Renal pelvis (tissue), 4 donors: ENCODE data around the gene TNFSF11. TPM values are rescaled to one million over a fixed set of nuclear protein-coding genes. Genes with fewer than 3 reads are reported as not detected.

ENCODE experiments used
- DNase-seq: peaks from one replicate; pipeline ENCODE4 v3.0.0-alpha.2; 2013
- polyA plus RNA-seq, 3 donors: library from polyadenylated mRNA; unstranded; fragments of 120-200 nt; gene quantifications; one replicate each; pipeline ENCODE4 v1.2.1, GENCODE V29; 2013; ENCODE audit not compliant: insufficient read length in 3 of 3

Gene TNFSF11
- polyA plus RNA-seq, 3 donors: 0.23 to 0.73 (median 0.27) TPM

GRCh38 chr13:42610649-42611048, 36.7 kb downstream of the TNFSF11 start:
- DNase-seq: no peak

- DNase-seq: no peak
Measured at GRCh38 chr13:42611086-42611779, 37.3 kb downstream of the TNFSF11 start.

DNA sequence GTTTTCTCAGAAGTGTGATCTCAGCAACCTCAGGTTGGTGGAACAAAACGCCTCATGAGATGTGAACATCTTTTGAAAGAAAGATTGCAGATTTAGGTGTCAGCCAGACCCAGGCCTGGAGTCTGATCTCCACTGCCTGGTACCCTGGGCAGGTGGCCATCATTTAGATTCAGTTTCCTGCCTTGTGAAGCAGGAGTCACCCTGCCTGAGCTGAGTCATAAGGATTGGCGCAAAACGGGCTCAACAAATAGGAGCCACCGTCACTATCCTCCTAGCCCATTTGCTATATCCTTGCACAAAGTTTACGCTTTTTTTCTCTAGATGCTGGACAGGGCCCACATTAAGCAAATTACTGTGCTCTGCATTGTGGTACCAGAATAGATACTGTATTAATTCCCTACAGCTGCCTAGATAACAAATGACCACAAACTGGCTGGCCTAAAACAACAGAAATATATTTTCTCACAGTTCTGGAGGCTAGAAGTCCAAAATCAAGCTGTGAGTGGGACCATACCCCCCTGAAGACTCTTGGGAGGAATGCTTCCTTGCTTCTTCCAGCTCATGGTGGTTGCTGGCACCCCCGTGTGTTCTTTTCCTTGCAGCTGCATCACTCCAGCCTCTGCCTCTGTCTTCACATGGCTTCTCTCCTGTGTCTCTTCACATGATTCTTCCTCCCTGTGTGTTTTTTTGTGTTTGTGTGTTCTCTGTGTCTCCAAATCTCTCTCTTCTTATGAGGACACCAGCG, 38.2 kb downstream of the TNFSF11 start:
- no peak for DNase-seq

DNA sequence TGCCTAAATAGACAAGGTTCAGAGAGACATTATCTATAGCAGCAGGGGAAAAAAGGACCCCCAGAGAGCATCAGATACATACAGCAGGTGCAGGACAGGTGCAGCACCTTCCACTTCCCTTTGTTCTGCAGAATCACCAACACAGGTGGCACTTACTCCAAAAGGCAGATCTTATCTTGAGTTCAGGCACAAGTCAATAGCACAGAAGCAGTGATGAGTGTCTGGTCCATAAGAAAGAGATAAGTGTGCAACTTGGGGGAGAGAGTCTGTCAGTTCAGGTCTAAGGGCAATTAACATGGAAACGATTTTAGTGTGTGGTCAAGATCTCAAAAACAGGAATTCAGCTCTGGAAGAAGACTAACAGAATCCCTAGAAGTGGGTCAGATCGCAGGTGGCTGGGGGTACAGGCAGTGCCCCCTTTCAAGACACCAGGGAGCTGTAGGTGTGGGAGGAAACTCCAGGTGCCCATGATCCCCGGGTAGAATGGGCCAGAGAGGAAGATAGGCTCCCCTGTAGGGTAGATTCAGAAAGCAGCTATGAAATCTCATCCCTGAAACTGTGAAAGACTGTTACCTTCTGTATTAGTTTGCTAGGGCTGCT, 40.6 kb downstream of the TNFSF11 start:
- DNase-seq: no peak

- DNase-seq: no peak
Measured at GRCh38 chr13:42615691-42616090, 41.7 kb downstream of the TNFSF11 start.

DNA sequence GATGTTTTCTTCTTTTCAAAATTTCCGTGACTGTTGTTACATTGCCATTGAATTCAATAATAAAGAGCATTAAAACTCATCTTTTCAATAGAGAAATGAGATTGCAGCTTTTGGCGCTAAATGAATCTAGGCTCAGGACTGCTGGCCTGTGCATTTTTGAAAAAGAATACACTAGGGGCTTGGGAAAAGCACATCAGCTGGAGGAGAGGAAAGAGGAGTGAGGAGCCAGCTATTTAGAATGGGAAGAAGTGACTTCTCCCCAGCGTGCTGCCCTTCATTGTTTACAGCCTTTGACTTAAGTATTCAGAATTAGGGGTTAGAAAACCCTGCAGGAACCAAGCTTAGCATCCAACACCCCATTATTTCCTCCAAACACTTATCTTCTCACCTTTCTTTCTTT, 43.3 kb downstream of the TNFSF11 start:
- no peak for DNase-seq

DNA sequence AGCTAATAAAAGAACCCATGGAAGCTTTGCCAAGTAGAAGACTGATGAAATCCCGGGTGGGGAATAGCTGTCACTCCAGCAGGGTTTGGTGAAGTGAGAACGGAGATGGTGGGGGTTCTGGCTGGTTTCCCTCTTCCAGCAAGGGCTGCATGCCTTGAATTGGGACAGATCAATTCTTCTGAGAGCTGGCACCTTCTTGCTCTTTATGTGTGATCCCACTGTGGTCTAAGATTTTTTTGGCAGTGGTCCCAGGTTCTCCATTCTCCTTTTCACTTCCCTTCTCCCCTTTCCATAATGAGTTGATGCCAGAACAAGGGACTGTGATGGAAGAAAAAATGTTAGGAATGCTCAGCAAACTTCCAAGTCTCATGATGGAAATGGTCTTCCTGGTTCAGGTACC, 50.0 kb downstream of the TNFSF11 start:
- DNase-seq: no peak

- no peak for DNase-seq
Measured at GRCh38 chr13:42625611-42626010, 51.7 kb downstream of the TNFSF11 start.

DNA sequence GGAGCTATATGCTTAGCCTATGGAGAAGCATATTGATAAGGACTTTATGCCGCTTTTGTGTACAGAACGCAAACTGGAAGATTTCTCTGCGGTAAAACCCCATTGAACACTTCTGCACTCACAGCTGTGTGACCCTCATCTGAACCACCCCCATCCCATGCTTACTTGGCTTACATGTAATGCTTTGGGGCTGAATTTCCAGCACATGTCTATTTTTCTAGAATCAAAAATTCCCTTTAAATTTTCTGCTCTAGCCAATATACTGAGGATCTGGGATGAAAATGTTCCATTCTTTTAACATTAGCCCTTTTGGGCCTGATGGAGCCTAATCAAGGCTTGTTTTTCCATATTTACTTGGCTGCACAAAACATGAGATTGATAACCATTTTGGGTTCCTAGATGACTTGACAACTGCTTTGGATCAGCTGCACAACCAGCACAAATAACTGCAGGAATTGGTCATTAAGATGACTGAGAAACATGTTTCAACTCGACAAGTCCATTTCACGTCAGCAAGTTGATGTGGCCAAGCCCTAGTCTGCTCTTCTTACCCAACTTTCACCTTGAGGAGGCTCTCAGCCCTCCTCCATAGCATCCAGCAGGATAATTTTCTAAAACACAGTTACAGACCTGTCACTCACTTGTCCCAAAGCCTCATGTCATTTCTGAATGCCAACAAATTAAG, 52.4 kb downstream of the TNFSF11 start:
- DNase-seq: no peak

GRCh38 chr13:42628666-42629065, 54.7 kb downstream of the TNFSF11 start:
- no peak for DNase-seq

GRCh38 chr13:42631181-42631580, 57.2 kb downstream of the TNFSF11 start:
- no peak for DNase-seq

DNA sequence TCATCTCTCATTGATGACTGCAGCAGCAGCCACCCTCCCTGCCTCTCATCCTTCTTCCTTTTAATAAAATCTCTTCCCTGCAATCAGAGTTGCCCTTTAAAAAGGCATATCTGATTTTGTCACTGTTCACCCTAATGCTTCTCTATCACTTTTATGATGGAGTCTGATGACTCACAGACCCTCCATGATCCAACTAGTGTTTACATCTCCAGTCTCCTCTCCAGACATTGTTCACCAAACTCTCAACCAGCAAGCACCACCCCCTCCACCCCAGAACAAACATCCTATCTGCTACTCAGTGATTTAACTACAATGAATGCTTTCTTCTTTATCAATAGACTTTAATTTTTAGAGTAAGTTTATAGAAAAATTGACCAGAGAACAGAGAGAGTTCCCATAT, 59.5 kb downstream of the TNFSF11 start:
- DNase-seq: no peak

GRCh38 chr13:42638101-42638500, 64.1 kb downstream of the TNFSF11 start:
- DNase-seq: no peak

- DNase-seq: no peak
Measured at GRCh38 chr13:42638886-42639285, 64.9 kb downstream of the TNFSF11 start.

DNA sequence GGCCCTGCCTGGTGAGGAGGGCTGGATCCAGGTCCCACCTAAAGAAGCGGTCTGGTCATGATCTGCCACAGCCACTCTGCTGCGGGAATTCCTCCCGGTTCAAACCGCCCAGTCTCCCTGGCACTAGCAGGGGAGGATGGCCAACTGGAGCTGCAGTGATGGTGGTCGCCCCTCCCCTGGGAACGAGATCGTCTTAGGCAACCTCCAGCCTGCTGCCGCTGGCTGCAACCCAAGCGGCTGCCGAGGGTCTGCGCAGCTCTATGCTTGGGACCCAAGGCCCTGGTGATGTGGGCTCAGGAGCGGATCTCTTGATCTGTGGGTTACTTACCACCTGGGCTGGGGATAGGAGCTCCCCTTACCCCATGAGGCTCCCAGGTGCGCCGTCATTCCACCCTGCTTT, 69.1 kb downstream of the TNFSF11 start:
- no peak for DNase-seq

- DNase-seq: no peak
Measured at GRCh38 chr13:42644841-42645240, 70.9 kb downstream of the TNFSF11 start.

DNA sequence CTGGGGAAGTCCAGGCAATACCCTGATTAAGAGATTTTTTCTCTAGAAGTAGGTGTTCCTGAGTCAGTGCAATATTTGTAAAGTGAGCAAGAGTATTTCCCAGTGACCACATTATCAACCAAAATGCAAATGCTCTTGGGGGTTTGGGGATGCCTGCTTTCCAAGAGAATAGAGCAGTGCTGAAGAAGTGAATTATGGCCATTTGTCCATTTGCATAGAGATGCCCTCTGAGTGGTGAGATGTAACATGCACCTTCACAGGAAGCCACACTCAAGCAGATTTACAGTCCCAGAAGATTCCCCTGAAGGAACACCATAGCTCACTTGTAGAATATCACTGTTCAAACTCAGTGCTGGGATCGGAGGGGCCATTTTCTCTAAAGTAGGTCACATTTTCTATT, 71.8 kb downstream of the TNFSF11 start:
- DNase-seq: no peak

DNA sequence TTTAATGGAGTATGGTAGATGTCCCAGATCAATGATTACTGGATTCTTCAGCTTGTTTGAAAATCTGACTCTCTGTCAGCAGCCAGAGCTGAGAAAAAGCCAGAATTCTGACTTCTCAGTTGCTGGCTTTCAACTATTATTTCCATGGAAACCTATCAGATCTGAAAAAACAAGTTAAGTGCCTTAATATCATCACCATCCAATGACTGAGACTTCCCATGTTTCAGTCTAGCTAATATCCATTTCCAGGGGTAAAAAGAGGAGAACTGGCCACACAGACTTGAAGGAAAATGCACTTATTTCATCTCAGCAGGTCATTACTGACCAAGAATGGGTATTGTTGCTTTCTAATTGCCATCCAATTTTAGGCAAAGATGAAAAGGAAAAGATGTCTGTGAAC, 75.2 kb downstream of the TNFSF11 start:
- no peak for DNase-seq

GRCh38 chr13:42649831-42650230, 75.9 kb downstream of the TNFSF11 start:
- peak; percentile 42 for DNase-seq

- no peak for DNase-seq
Measured at GRCh38 chr13:42650506-42650905, 76.6 kb downstream of the TNFSF11 start.

DNA sequence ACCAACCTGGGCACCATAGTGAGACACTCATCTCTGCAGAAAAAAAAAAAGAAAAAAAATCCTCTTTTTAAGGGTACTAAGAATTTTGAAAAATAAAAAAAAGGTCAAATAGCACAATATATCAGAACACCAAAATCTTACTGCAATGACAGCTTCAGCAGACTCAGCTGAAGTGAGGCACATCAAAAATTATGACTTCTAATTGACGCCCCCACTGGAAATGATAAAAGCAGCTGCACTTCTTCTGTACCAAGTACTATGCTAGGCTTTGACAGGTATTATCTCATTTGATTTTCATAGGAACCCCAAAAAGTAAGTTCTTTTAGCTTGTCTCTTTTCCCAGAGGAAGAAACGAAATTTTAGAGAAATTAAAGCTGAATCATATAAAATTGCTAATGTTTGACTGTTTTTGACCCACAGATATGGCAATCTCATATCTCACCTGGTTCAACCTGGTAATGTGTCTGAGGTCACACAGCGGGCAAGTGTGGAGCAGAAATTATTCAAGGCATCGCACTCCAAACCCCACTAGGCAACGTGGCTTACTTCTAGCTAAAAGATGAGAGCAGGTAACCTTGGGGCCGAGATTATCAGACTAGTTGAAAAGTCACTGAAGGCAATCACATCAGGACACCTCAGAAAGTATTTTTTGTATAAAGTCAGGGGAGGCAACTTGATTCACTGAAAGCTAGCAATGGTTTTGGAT, 78.1 kb downstream of the TNFSF11 start:
- DNase-seq: no peak
